GM08714 (cell line): ENCODE results near the gene LSM14B.

Experiments used
- H3K4me3 ChIP-seq: fragments of 200-500 bp; sonication (Bioruptor generic); 2 replicates; pipeline ENCODE4 v1.5.1; 2014; ENCODE audit warnings: mild to moderate bottlenecking, low read length, inconsistent platforms
- ZNF274 ChIP-seq: IDR thresholded peaks from 2 replicates; pipeline ENCODE4 v1.6.1; 2012; ENCODE audit warnings: mild to moderate bottlenecking, low read depth, low read length

LSM14B gene

GRCh38 chr20:62182469-62183425 lies 60.5 kb downstream of the LSM14B start, which contains the start of gene MTG2:
TSS of gene MTG2 (plus strand) at chr20:62183028. CDS start at chr20:62193421, 10,393 bp downstream.
- TF ChIP-seq ZNF274: no peak
- peak within 1 kb of the TSS; percentile 98 for H3K4me3 ChIP-seq

- no peak for TF ChIP-seq ZNF274
- peak overlapping the region; percentile 98 for H3K4me3 ChIP-seq
These were observed 61.3 kb downstream of the LSM14B start for GRCh38 chr20:62183426-62184142.
